Measurements from ENCODE around the gene EWSR1. TPM values are rescaled to one million over a fixed set of nuclear protein-coding genes. Genes with fewer than 3 reads are reported as not detected.

Gene EWSR1
- total RNA-seq, 1 donor from 2014 or later: 281 TPM

- H3K4me3 Mint-ChIP-seq: peak overlapping the region; percentile 36
- no peak for DNase-seq (ENCODE audit: low spot score)
- H3K9me3 Mint-ChIP-seq: no peaks in the 10 kb centered on the region
- TF ChIP-seq EZH2 (IDR thresholded peaks at IDR 0.05): no peak
- no peak for TF ChIP-seq EZH2phosphoT487 (IDR thresholded peaks at IDR 0.05)
- TF ChIP-seq CTCF (IDR thresholded peaks at IDR 0.05): no peak
- H3K36me3 Mint-ChIP-seq: peaks cover 10% of the 10 kb centered on the region
- Histone ChIP-seq H3K4me3 (no peak overlapping the region), H3K9me3 (ENCODE audit: low read depth) (no peaks in the 10 kb centered on the region), H3K4me1 (no peaks in the 10 kb centered on the region), H3F3A (ENCODE audit: low read depth) (no peaks in the 10 kb centered on the region), H3K79me2 (ENCODE audit: low read depth) (no peaks in the 10 kb centered on the region), H3K9ac (no peak overlapping the region), H2AFZ (replicated peaks) (no peak overlapping the region), H3K27me3 (no peaks in the 10 kb centered on the region), H3K27ac (no peak overlapping the region), H3K36me3 (no peaks in the 10 kb centered on the region), H4K20me1 (ENCODE audit: low read depth) (no peaks in the 10 kb centered on the region), H3K4me2 (no peak overlapping the region)
- H3K27me3 Mint-ChIP-seq (ENCODE audit: insufficient read depth, low read depth): no peaks in the 10 kb centered on the region
- H3K27ac Mint-ChIP-seq: no peak overlapping the region
- peaks cover 2% of the 10 kb centered on the region for H3K4me1 Mint-ChIP-seq
Measured at GRCh38 chr22:29329581-29329980, 61.5 kb downstream of the EWSR1 start.

- Histone ChIP-seq H3K27ac (no peak overlapping the region), H3K79me2 (ENCODE audit: low read depth) (no peaks in the 10 kb centered on the region), H3K36me3 (no peaks in the 10 kb centered on the region), H4K20me1 (ENCODE audit: low read depth) (no peaks in the 10 kb centered on the region), H3K4me2 (no peak overlapping the region), H3K4me3 (no peak overlapping the region), H3K27me3 (no peaks in the 10 kb centered on the region), H3K4me1 (no peaks in the 10 kb centered on the region), H3K9me3 (ENCODE audit: low read depth) (no peaks in the 10 kb centered on the region), H3F3A (ENCODE audit: low read depth) (no peaks in the 10 kb centered on the region), H3K9ac (no peak overlapping the region), H2AFZ (replicated peaks) (no peak overlapping the region)
- Mint-ChIP-seq H3K4me3 (no peak overlapping the region), H3K27me3 (ENCODE audit: insufficient read depth, low read depth) (no peaks in the 10 kb centered on the region), H3K36me3 (peaks cover 12% of the 10 kb centered on the region), H3K27ac (no peak overlapping the region), H3K4me1 (peaks cover 2% of the 10 kb centered on the region), H3K9me3 (no peaks in the 10 kb centered on the region)
- no peak for DNase-seq (ENCODE audit: low spot score)
- no peak for TF ChIP-seq EZH2 (IDR thresholded peaks at IDR 0.05)
- no peak for TF ChIP-seq CTCF (IDR thresholded peaks at IDR 0.05)
Measured at GRCh38 chr22:29330291-29330690, 62.2 kb downstream of the EWSR1 start.

GRCh38 chr22:29330753-29331152, 62.7 kb downstream of the EWSR1 start:
- Histone ChIP-seq H3K4me2 (no peak overlapping the region), H3K36me3 (no peaks in the 10 kb centered on the region), H3K4me1 (no peaks in the 10 kb centered on the region), H4K20me1 (ENCODE audit: low read depth) (no peaks in the 10 kb centered on the region), H3K9ac (no peak overlapping the region), H3K27ac (no peak overlapping the region), H3K27me3 (no peaks in the 10 kb centered on the region), H3K4me3 (no peak overlapping the region), H3K79me2 (ENCODE audit: low read depth) (no peaks in the 10 kb centered on the region), H3F3A (ENCODE audit: low read depth) (no peaks in the 10 kb centered on the region), H2AFZ (replicated peaks) (no peak overlapping the region), H3K9me3 (ENCODE audit: low read depth) (no peaks in the 10 kb centered on the region)
- H3K9me3 Mint-ChIP-seq: no peaks in the 10 kb centered on the region
- no peak for TF ChIP-seq CTCF (IDR thresholded peaks at IDR 0.05)
- TF ChIP-seq EZH2phosphoT487 (IDR thresholded peaks at IDR 0.05): no peak
- no peak for TF ChIP-seq EZH2 (IDR thresholded peaks at IDR 0.05)
- H3K4me1 Mint-ChIP-seq: peaks cover 2% of the 10 kb centered on the region
- H3K27me3 Mint-ChIP-seq (ENCODE audit: insufficient read depth, low read depth): no peaks in the 10 kb centered on the region
- no peak overlapping the region for H3K27ac Mint-ChIP-seq
- DNase-seq (ENCODE audit: low spot score): no peak
- peaks cover 14% of the 10 kb centered on the region for H3K36me3 Mint-ChIP-seq
- H3K4me3 Mint-ChIP-seq: no peak overlapping the region
